H1 (cell line): ENCODE results near the gene DSCAM. TPM values are rescaled to one million over a fixed set of nuclear protein-coding genes. Genes with fewer than 3 reads are reported as not detected.

Experiments used
- CTCF ChIA-PET: fragments of 300-600 bp; sonication (Branson Sonifier 250); formaldehyde crosslinking; loops from one replicate; lab custom pipeline; 2021; ENCODE audit not compliant: partially characterized antibody; lab: Charles Lee
- POLR2A ChIA-PET: fragments of 300-600 bp; sonication (Branson Sonifier 250); formaldehyde crosslinking; loops from one replicate; lab custom pipeline; 2021; ENCODE audit warnings: inconsistent platforms; ENCODE audit not compliant: partially characterized antibody; lab: Charles Lee
- DNase-seq, 2 experiments: peaks; one replicate each; pipeline versions ENCODE4 v3.0.0 to v3.0.0-alpha.2; 2010 to 2022; ENCODE audit warnings: low spot score in 2 of 2, low read depth in 1 of 2, mixed read lengths in 1 of 2
- FAIRE-seq: peaks from 2 replicates; lab custom pipeline; 2011; peaks lifted over from hg19 to GRCh38; lab: Jason Lieb, UNC
- H2AFZ ChIP-seq: 2 replicates; pipeline ENCODE4 v1.8.1; 2012; ENCODE audit warnings: low read length, inconsistent platforms
- H2AK5ac ChIP-seq: 2 replicates; pipeline ENCODE4 v1.6.1; 2013; ENCODE audit warnings: low read depth, low read length
- H2BK120ac ChIP-seq: replicated peaks from 2 replicates; pipeline ENCODE3; 2013; ENCODE audit warnings: low read depth, low read length, inconsistent platforms
- H2BK12ac ChIP-seq: 2 replicates; pipeline ENCODE4 v1.6.1; 2013; ENCODE audit warnings: low read depth, low read length
- H2BK15ac ChIP-seq: 2 replicates; pipeline ENCODE4 v1.6.1; 2013; ENCODE audit warnings: low read length
- H2BK20ac ChIP-seq: 2 replicates; pipeline ENCODE4 v1.6.1; 2013; ENCODE audit warnings: low read length
- H2BK5ac ChIP-seq: 2 replicates; pipeline ENCODE4 v1.6.1; 2013; ENCODE audit warnings: low read depth, low read length
- H3K14ac ChIP-seq: 2 replicates; pipeline ENCODE4 v1.6.1; 2013; ENCODE audit warnings: inconsistent platforms; ENCODE audit not compliant: insufficient read length
- H3K18ac ChIP-seq: 2 replicates; pipeline ENCODE4 v1.6.1; 2013; ENCODE audit warnings: low read length; ENCODE audit errors: extremely low read depth
- H3K23ac ChIP-seq: 2 replicates; pipeline ENCODE4 v1.6.1; 2013; ENCODE audit warnings: inconsistent platforms; ENCODE audit not compliant: insufficient read length
- H3K23me2 ChIP-seq: 2 replicates; pipeline ENCODE4 v1.6.1; 2013; ENCODE audit warnings: low read depth, low read length
- H3K27ac ChIP-seq: 2 replicates; pipeline ENCODE4 v1.6.1; 2011; ENCODE audit warnings: low read depth, low read length, inconsistent platforms
- H3K27me3 ChIP-seq, 4 experiments: replicated peaks in 1 of 4; 1 replicate in 1 of 4; 2 replicates in 3 of 4; pipeline versions ENCODE4 v1.6.1 to v1.8.1; 2011 to 2013; ENCODE audit warnings: low read length in 3 of 4, mild to moderate bottlenecking in 3 of 4, inconsistent platforms in 2 of 4, mixed read lengths in 2 of 4, moderate library complexity in 1 of 4; ENCODE audit not compliant: control insufficient read depth in 3 of 4, insufficient read depth in 3 of 4; ENCODE audit errors: extremely low read depth in 1 of 4
- H3K36me3 ChIP-seq, 4 experiments: 2 replicates each; pipeline versions ENCODE4 v1.6.1 to v1.8.1; 2011 to 2013; ENCODE audit warnings: mild to moderate bottlenecking in 4 of 4, low read length in 3 of 4, moderate library complexity in 2 of 4, control low read depth in 1 of 4, inconsistent platforms in 1 of 4; ENCODE audit not compliant: insufficient read depth in 4 of 4, control insufficient read depth in 2 of 4
- H3K4ac ChIP-seq: replicated peaks from 2 replicates; pipeline ENCODE3; 2013; ENCODE audit warnings: low read length, low read depth, mixed read lengths, inconsistent platforms; ENCODE audit not compliant: insufficient read length
- H3K4me1 ChIP-seq, 4 experiments: replicated peaks in 1 of 4; 1 replicate in 1 of 4; 2 replicates in 3 of 4; pipeline versions ENCODE4 v1.6.1 to v1.8.1; 2011 to 2013; ENCODE audit warnings: low read length in 3 of 4, inconsistent platforms in 2 of 4, mixed read lengths in 1 of 4; ENCODE audit not compliant: insufficient read depth in 4 of 4, control insufficient read depth in 3 of 4
- H3K4me2 ChIP-seq, 2 experiments: 2 replicates each; pipeline versions ENCODE4 v1.6.1 to v1.8.1; 2011 to 2013; ENCODE audit warnings: low read depth in 2 of 2, low read length in 2 of 2, control low read depth in 1 of 2, inconsistent platforms in 1 of 2, mild to moderate bottlenecking in 1 of 2; ENCODE audit not compliant: insufficient read depth in 1 of 2
- H3K4me3 ChIP-seq, 4 experiments: fragments of 200-600, 300-600 bp in 1 of 4; sonication (generic), shearing (Covaris generic), sonication (Bioruptor Twin) in 1 of 4; 2 replicates each; pipeline versions ENCODE4 v1.5.1 to v1.8.1; 2011 to 2016; ENCODE audit warnings: low read length in 4 of 4, low read depth in 3 of 4, control low read depth in 2 of 4, inconsistent platforms in 2 of 4, mild to moderate bottlenecking in 2 of 4, mixed read lengths in 1 of 4, moderate library complexity in 1 of 4; ENCODE audit not compliant: insufficient read depth in 2 of 4; ENCODE audit errors: extremely low read depth in 1 of 4
- H3K56ac ChIP-seq: replicated peaks from 2 replicates; pipeline ENCODE3; 2013; ENCODE audit warnings: low read depth, mild to moderate bottlenecking, mixed read lengths, low read length, inconsistent platforms; ENCODE audit not compliant: insufficient read length
- H3K79me1 ChIP-seq: 2 replicates; pipeline ENCODE4 v1.6.1; 2013; ENCODE audit warnings: low read depth, low read length, control low read depth
- H3K79me2 ChIP-seq, 2 experiments: 2 replicates each; pipeline versions ENCODE4 v1.6.1 to v1.8.1; 2012 to 2013; ENCODE audit warnings: low read length in 2 of 2, mild to moderate bottlenecking in 2 of 2, inconsistent platforms in 1 of 2; ENCODE audit not compliant: insufficient read depth in 2 of 2, control insufficient read depth in 1 of 2
- H3K9ac ChIP-seq, 4 experiments: replicated peaks in 1 of 4; 1 replicate in 1 of 4; 2 replicates in 3 of 4; pipeline versions ENCODE4 v1.6.1 to v1.8.1; 2011 to 2013; ENCODE audit warnings: low read depth in 3 of 4, low read length in 3 of 4, control low read depth in 2 of 4, mild to moderate bottlenecking in 2 of 4, moderate library complexity in 2 of 4, inconsistent platforms in 1 of 4; ENCODE audit errors: extremely low read depth in 1 of 4
- H3K9me3 ChIP-seq, 2 experiments: 2 replicates each; pipeline versions ENCODE4 v1.6.1 to v1.8.1; 2012 to 2013; ENCODE audit warnings: mild to moderate bottlenecking in 2 of 2, moderate library complexity in 2 of 2, control low read depth in 1 of 2, inconsistent platforms in 1 of 2, low read depth in 1 of 2, low read length in 1 of 2, mixed read lengths in 1 of 2; ENCODE audit not compliant: insufficient read depth in 2 of 2
- H4K20me1 ChIP-seq, 2 experiments: replicated peaks in 1 of 2; 2 replicates each; pipeline versions ENCODE3 to v1.8.1; 2011 to 2013; ENCODE audit warnings: inconsistent platforms in 2 of 2, low read length in 2 of 2, mild to moderate bottlenecking in 1 of 2; ENCODE audit not compliant: insufficient read depth in 2 of 2, control insufficient read depth in 1 of 2
- H4K5ac ChIP-seq: 2 replicates; pipeline ENCODE4 v1.6.1; 2013; ENCODE audit warnings: low read length, low read depth, mixed read lengths, inconsistent platforms; ENCODE audit not compliant: insufficient read length
- H4K8ac ChIP-seq: 2 replicates; pipeline ENCODE4 v1.8.0; 2013; ENCODE audit warnings: mild to moderate bottlenecking, moderate library complexity, low read length, inconsistent platforms; ENCODE audit not compliant: insufficient read depth; ENCODE audit errors: extremely low read depth
- H4K91ac ChIP-seq: replicated peaks from 2 replicates; pipeline ENCODE3; 2013; ENCODE audit warnings: low read length, mixed read lengths, inconsistent platforms; ENCODE audit not compliant: insufficient read length
- BACH1 ChIP-seq: IDR thresholded peaks from 2 replicates; pipeline ENCODE4 v1.6.1; 2012; ENCODE audit warnings: low read length, improper control_type of control experiment
- EZH2 ChIP-seq: fragments of 200-600 bp; sonication (generic); IDR thresholded peaks from 2 replicates; pipeline ENCODE4 v1.7.1; 2012; ENCODE audit warnings: low read depth, mild to moderate bottlenecking, moderate library complexity, low read length, inconsistent platforms; ENCODE audit not compliant: severe bottlenecking
- JUND ChIP-seq: IDR thresholded peaks from 2 replicates; pipeline ENCODE4 v1.6.1; 2011; ENCODE audit warnings: mild to moderate bottlenecking, improper control_type of control experiment, low read length
- KDM1A ChIP-seq: fragments of 200-600, 300-600 bp; sonication (generic); IDR thresholded peaks from 2 replicates; pipeline ENCODE4 v1.7.1; 2016; ENCODE audit warnings: mild to moderate bottlenecking, low read length, borderline replicate concordance
- RNF2 ChIP-seq: fragments of 200-900, 300-1000 bp; sonication (generic); IDR thresholded peaks from 2 replicates; pipeline ENCODE4 v1.7.1; 2016; ENCODE audit warnings: borderline replicate concordance, low read depth, mild to moderate bottlenecking, antibody characterized with exemption, low read length; ENCODE audit not compliant: poor library complexity, severe bottlenecking; ENCODE audit errors: missing control alignments
- SAP30 ChIP-seq: fragments of 300-600 bp; sonication (generic); IDR thresholded peaks from 2 replicates; pipeline ENCODE4 v1.7.1; 2012; ENCODE audit warnings: low read length, moderate library complexity, mild to moderate bottlenecking, inconsistent platforms; ENCODE audit not compliant: insufficient read depth, insufficient replicate concordance
- SIRT6 ChIP-seq: IDR thresholded peaks from one replicate; pipeline ENCODE4 v1.7.1; 2012; ENCODE audit warnings: low read length, inconsistent platforms
- TBP ChIP-seq: IDR thresholded peaks from 2 replicates; pipeline ENCODE4 v1.6.1; 2011; ENCODE audit warnings: low read depth, low read length, improper control_type of control experiment
- WGBS, 2 experiments: shearing (Covaris generic) in 1 of 2; methylation state at CpG; one replicate each; pipeline versions ENCODE4 v1.1.6 to v1.1.7; 2013 to 2015; ENCODE audit warnings: low lambda C conversion rate in 2 of 2, mixed read lengths in 2 of 2, inconsistent platforms in 1 of 2, low coverage in 1 of 2, missing lambda C conversion rate in 1 of 2; ENCODE audit not compliant: insufficient replicate concordance in 2 of 2, insufficient coverage in 1 of 2, insufficient read length in 1 of 2; ENCODE audit errors: extremely low coverage in 1 of 2, missing lambda C conversion rate in 1 of 2; 5-methylcytosine and 5-hydroxymethylcytosine counted together
- polyA plus RNA-seq, 7 experiments: library from polyadenylated mRNA; depleted of rRNA in 3 of 7; stranded (reverse) in 5 of 7; unstranded in 2 of 7; fragments of >200 nt in 5 of 7; fragments of 200-250 nt in 2 of 7; gene quantifications; 1 replicate in 5 of 7; 2 replicates in 1 of 7; 4 replicates in 1 of 7; pipeline versions ENCODE4 v1.2.1 to v1.2.3, GENCODE V29; 2011 to 2013; ENCODE audit warnings: missing spikeins in 2 of 7, mixed read lengths in 2 of 7
- total RNA-seq: library from RNA; stranded (reverse); fragmentation: NEBNext Ultra II Directional; extraction: Animal tissue kit (Norgen Biotek cat#: 25700); gene quantifications from 2 replicates; pipeline ENCODE4 v1.2.1, GENCODE V29; 2021
- TF ChIP-seq, protein P1 (sequence below), 3 experiments: IDR thresholded peaks; 1 replicate in 2 of 3; 2 replicates in 1 of 3; pipeline versions ENCODE4 v1.5.1 to v1.6.1; 2011; ENCODE audit warnings: low read length in 3 of 3, mild to moderate bottlenecking in 3 of 3, inconsistent platforms in 2 of 3, low read depth in 1 of 3, moderate library complexity in 1 of 3; ENCODE audit not compliant: insufficient read depth in 1 of 3; ENCODE audit errors: control extremely low read depth in 1 of 3

Gene DSCAM
- total and polyA plus RNA-seq, 2 of the 8 experiments (the other 6 are each of a cell fraction or from before 2014, with no cell fraction given): 0.02 to 0.15 TPM

GRCh38 chr21:40386981-40387747 is 459.8 kb downstream of the DSCAM start:
- H3K4me3 ChIP-seq: no peak overlapping the region
- ChIA-PET CTCF (interaction anchor here (0.6 to 2.3 kb wide), 16 partner anchors 11 to 1159 kb away, joined by 3 to 14 read pairs (median 4); no protein-coding TSS in a partner anchor), POLR2A (no interaction called here)
- no peak overlapping the region for H3K4ac ChIP-seq
- no peaks in the 10 kb centered on the region; a peak in 1 of 7 replicates for H3K27me3 ChIP-seq
- no peak overlapping the region for H2BK120ac ChIP-seq
- H3K79me1 ChIP-seq: no peaks in the 10 kb centered on the region
- no peak overlapping the region for H3K9ac ChIP-seq
- DNase-seq (no peak), FAIRE-seq (no peak)
- no peak overlapping the region for H4K91ac ChIP-seq
- no peaks in the 10 kb centered on the region for H3K4me1 ChIP-seq
- H4K8ac ChIP-seq: no peak overlapping the region
- no peak overlapping the region for H4K5ac ChIP-seq
- H3K4me2 ChIP-seq: no peak overlapping the region
- H2BK15ac ChIP-seq: no peak overlapping the region
- H2BK20ac ChIP-seq: no peak overlapping the region
- H2BK5ac ChIP-seq: no peak overlapping the region
- no peak overlapping the region for H3K23ac ChIP-seq
- H3K14ac ChIP-seq: no peak overlapping the region
- H2AK5ac ChIP-seq: no peak overlapping the region
- WGBS, 2 experiments: 83% methylated on average over 2 of the region's 2 CpGs; no CpG with 5 or more reads in 1 of the 2 experiments
- no peaks in the 10 kb centered on the region for H3K79me2 ChIP-seq
- H2AFZ ChIP-seq: no peak overlapping the region
- no peaks in the 10 kb centered on the region for H3K9me3 ChIP-seq
- H3K27ac ChIP-seq: no peak overlapping the region
- no peak overlapping the region for H2BK12ac ChIP-seq
- no peak overlapping the region for H3K18ac ChIP-seq
- no peaks in the 10 kb centered on the region for H3K36me3 ChIP-seq
- H3K23me2 ChIP-seq: no peaks in the 10 kb centered on the region; the same call in 1 of the 2 replicates
- no peaks in the 10 kb centered on the region for H4K20me1 ChIP-seq
- no peak overlapping the region for H3K56ac ChIP-seq
- no peak for TF ChIP-seq EZH2
- TF ChIP-seq TBP: no peak
- TF ChIP-seq KDM1A: no peak
- TF ChIP-seq RNF2: no peak
- TF ChIP-seq SAP30: no peak
- no peak for TF ChIP-seq JUND
- TF ChIP-seq SIRT6: no peak
- TF ChIP-seq BACH1: no peak
- TF ChIP-seq, protein P1, sequence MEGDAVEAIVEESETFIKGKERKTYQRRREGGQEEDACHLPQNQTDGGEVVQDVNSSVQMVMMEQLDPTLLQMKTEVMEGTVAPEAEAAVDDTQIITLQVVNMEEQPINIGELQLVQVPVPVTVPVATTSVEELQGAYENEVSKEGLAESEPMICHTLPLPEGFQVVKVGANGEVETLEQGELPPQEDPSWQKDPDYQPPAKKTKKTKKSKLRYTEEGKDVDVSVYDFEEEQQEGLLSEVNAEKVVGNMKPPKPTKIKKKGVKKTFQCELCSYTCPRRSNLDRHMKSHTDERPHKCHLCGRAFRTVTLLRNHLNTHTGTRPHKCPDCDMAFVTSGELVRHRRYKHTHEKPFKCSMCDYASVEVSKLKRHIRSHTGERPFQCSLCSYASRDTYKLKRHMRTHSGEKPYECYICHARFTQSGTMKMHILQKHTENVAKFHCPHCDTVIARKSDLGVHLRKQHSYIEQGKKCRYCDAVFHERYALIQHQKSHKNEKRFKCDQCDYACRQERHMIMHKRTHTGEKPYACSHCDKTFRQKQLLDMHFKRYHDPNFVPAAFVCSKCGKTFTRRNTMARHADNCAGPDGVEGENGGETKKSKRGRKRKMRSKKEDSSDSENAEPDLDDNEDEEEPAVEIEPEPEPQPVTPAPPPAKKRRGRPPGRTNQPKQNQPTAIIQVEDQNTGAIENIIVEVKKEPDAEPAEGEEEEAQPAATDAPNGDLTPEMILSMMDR (IDR thresholded peaks at IDR 0.05; ENCODE audit: control extremely low read depth in 1 of 3, insufficient read depth in 1 of 3, low read depth in 1 of 3, low read length in 3 of 3): no peak
